CD14-positive monocyte (primary cell): ENCODE measurements around the gene TMEM87B. TPM values are rescaled to one million over a fixed set of nuclear protein-coding genes. Genes with fewer than 3 reads are reported as not detected.
A peak's percentile ranks its signal among the peaks of the same experiment; 100 is the strongest.

Experiments
- DNase-seq, 3 donors: peaks; one replicate each; pipeline ENCODE4 v3.0.0-alpha.2; 2011 to 2022
- H2AFZ ChIP-seq: 2 replicates; pipeline ENCODE4 v1.6.0; 2012; ENCODE audit warnings: mild to moderate bottlenecking, low read depth, low read length, inconsistent platforms; ENCODE audit not compliant: insufficient read depth, poor library complexity, severe bottlenecking
- H3K27ac ChIP-seq, 2 donors: 1 replicate in 1 of 2; 2 replicates in 1 of 2; pipeline ENCODE4 v1.5.1; 2012 to 2013; ENCODE audit warnings: low read length in 2 of 2, control low read depth in 1 of 2, inconsistent platforms in 1 of 2, low read depth in 1 of 2, mild to moderate bottlenecking in 1 of 2
- H3K27me3 ChIP-seq, 2 donors: one replicate each; pipeline versions ENCODE4 v1.6.0 to v1.6.1; 2011 to 2013; ENCODE audit warnings: low read length in 2 of 2; ENCODE audit not compliant: control insufficient read depth in 2 of 2, insufficient read depth in 2 of 2
- H3K36me3 ChIP-seq, 2 donors: replicated peaks in 1 of 2; 1 replicate in 1 of 2; 2 replicates in 1 of 2; pipeline versions ENCODE4 v1.5.1 to v1.6.1; 2012 to 2013; ENCODE audit warnings: low read length in 2 of 2, control low read depth in 1 of 2, inconsistent platforms in 1 of 2, mild to moderate bottlenecking in 1 of 2; ENCODE audit not compliant: insufficient read depth in 2 of 2, control insufficient read depth in 1 of 2
- H3K4me1 ChIP-seq, 2 donors: 1 replicate in 1 of 2; 2 replicates in 1 of 2; pipeline versions ENCODE4 v1.5.1 to v1.6.1; 2012 to 2013; ENCODE audit warnings: low read length in 2 of 2, control low read depth in 1 of 2, inconsistent platforms in 1 of 2, mild to moderate bottlenecking in 1 of 2, moderate library complexity in 1 of 2; ENCODE audit not compliant: insufficient read depth in 2 of 2, control insufficient read depth in 1 of 2
- H3K4me2 ChIP-seq: replicated peaks from 2 replicates; pipeline ENCODE3; 2012; ENCODE audit warnings: low read length, moderate library complexity, mild to moderate bottlenecking; ENCODE audit not compliant: poor library complexity, severe bottlenecking; ENCODE audit errors: extremely low read depth
- H3K4me3 ChIP-seq, 3 experiments: fragments of 200-600 bp in 1 of 3; sonication (generic) in 1 of 3; replicated peaks in 1 of 3; 1 replicate in 2 of 3; 2 replicates in 1 of 3; pipeline ENCODE4 v1.5.1; 2011 to 2013; ENCODE audit warnings: low read length in 3 of 3, mild to moderate bottlenecking in 3 of 3, control low read depth in 2 of 3, low read depth in 2 of 3, inconsistent platforms in 1 of 3, moderate library complexity in 1 of 3
- H3K79me2 ChIP-seq: 2 replicates; pipeline ENCODE4 v1.6.0; 2012; ENCODE audit warnings: mild to moderate bottlenecking, control low read depth, inconsistent platforms, low read length, moderate library complexity; ENCODE audit not compliant: insufficient read depth
- H3K9ac ChIP-seq: 2 replicates; pipeline ENCODE4 v1.6.0; 2017; ENCODE audit warnings: low read length, mild to moderate bottlenecking; ENCODE audit not compliant: insufficient read depth, poor library complexity, severe bottlenecking
- H3K9me3 ChIP-seq, 2 donors: replicated peaks in 1 of 2; 1 replicate in 1 of 2; 2 replicates in 1 of 2; pipeline versions ENCODE4 v1.5.1 to v1.6.1; 2012 to 2013; ENCODE audit warnings: low read length in 2 of 2, control low read depth in 1 of 2; ENCODE audit not compliant: control insufficient read depth in 1 of 2, insufficient read depth in 1 of 2
- H4K20me1 ChIP-seq: 2 replicates; pipeline ENCODE4 v1.6.0; 2012; ENCODE audit warnings: mild to moderate bottlenecking, low read length, control low read depth, moderate library complexity; ENCODE audit not compliant: insufficient read depth
- H3K27ac Mint-ChIP-seq, 7 donors: one replicate each; pipeline ENCODE4 v1.8.0; 2020; ENCODE audit warnings: mild to moderate bottlenecking in 7 of 7, mixed read lengths in 7 of 7, moderate library complexity in 6 of 7, inconsistent platforms in 2 of 7
- H3K27me3 Mint-ChIP-seq, 3 donors: one replicate each; pipeline ENCODE4 v1.8.0; 2021 to 2022; ENCODE audit warnings: low read depth in 3 of 3, mild to moderate bottlenecking in 3 of 3, mixed read lengths in 3 of 3, moderate library complexity in 3 of 3, inconsistent platforms in 1 of 3
- H3K36me3 Mint-ChIP-seq, 2 donors: one replicate each; pipeline ENCODE4 v1.8.0; 2020; ENCODE audit warnings: mixed read lengths in 2 of 2, inconsistent platforms in 1 of 2, mild to moderate bottlenecking in 1 of 2
- H3K4me1 Mint-ChIP-seq: one replicate; pipeline ENCODE4 v1.8.0; 2020; ENCODE audit warnings: mild to moderate bottlenecking, mixed read lengths
- H3K4me3 Mint-ChIP-seq, 2 donors: one replicate each; pipeline ENCODE4 v1.8.0; 2020; ENCODE audit warnings: mild to moderate bottlenecking in 2 of 2, mixed read lengths in 2 of 2, moderate library complexity in 1 of 2
- H3K9me3 Mint-ChIP-seq, 7 donors: one replicate each; pipeline ENCODE4 v1.8.0; 2020 to 2022; ENCODE audit warnings: mixed read lengths in 7 of 7, mild to moderate bottlenecking in 6 of 7, moderate library complexity in 6 of 7, inconsistent platforms in 2 of 7
- CTCF ChIP-seq: fragments of 200-600 bp; IDR thresholded peaks from one replicate; pipeline ENCODE4 v1.8.0; 2022; ENCODE audit warnings: antibody characterized with exemption, mild to moderate bottlenecking
- WGBS: methylation state at CpG from one replicate; pipeline ENCODE4 v1.1.5; 2013; ENCODE audit warnings: missing lambda C conversion rate; ENCODE audit not compliant: insufficient coverage; 5-methylcytosine and 5-hydroxymethylcytosine counted together
- intact Hi-C, 2 donors: fragments of 100-400 bp; cut with micrococcal nuclease; formaldehyde crosslinking; loops; one replicate each; pipeline versions ENCODE4 v1.15.0 to v1.15.1; 2023
- polyA plus RNA-seq, 3 donors: library from polyadenylated mRNA; depleted of rRNA in 1 of 3; unstranded in 2 of 3; stranded (reverse) in 1 of 3; fragments of 300-500 nt in 2 of 3; fragments of >200 nt in 1 of 3; fragmentation: Illumina TruSeq in 2 of 3; gene quantifications; 1 replicate in 2 of 3; 2 replicates in 1 of 3; pipeline ENCODE4 v1.2.3, GENCODE V29; 2012 to 2021

Gene TMEM87B
- polyA plus RNA-seq, 3 donors = 9.1 to 13.4 (median 11.4) TPM

GRCh38 chr2:112092286-112093041 lies 37.4 kb downstream of the TMEM87B start:
- Histone ChIP-seq H3K79me2 (no peaks in the 10 kb centered on the region), H3K9ac (no peak overlapping the region), H3K27ac (no peak overlapping the region), H3K4me1 (no peaks in the 10 kb centered on the region), H3K36me3 (peaks cover 70 to 93% of the 10 kb centered on the region in 2 donors), H4K20me1 (no peaks in the 10 kb centered on the region), H3K4me3 (no peak overlapping the region), H3K27me3 (no peaks in the 10 kb centered on the region), H2AFZ (no peak overlapping the region), H3K9me3 (no peaks in the 10 kb centered on the region), H3K4me2 (no peak overlapping the region)
- Mint-ChIP-seq H3K27me3 (no peaks in the 10 kb centered on the region), H3K4me1 (no peaks in the 10 kb centered on the region), H3K36me3 (peaks cover 67 to 83% of the 10 kb centered on the region in 2 donors), H3K4me3 (no peak overlapping the region), H3K9me3 (no peaks in the 10 kb centered on the region), H3K27ac (peak overlapping the region in 3 of 7 donors; percentile 6 to 34 (median 21))
- intact Hi-C loops = no loop called here
- DNase-seq = no peak
- no peak for TF ChIP-seq CTCF
- 94% methylated on average over 5 of the region's 6 CpGs for WGBS

- WGBS = no CpG with 5 or more reads among the region's 1 CpG
- H3K4me2 ChIP-seq = no peak overlapping the region
- Mint-ChIP-seq H3K36me3 (peaks cover 67 to 83% of the 10 kb centered on the region in 2 donors), H3K27ac (no peak overlapping the region), H3K27me3 (no peaks in the 10 kb centered on the region), H3K9me3 (no peaks in the 10 kb centered on the region), H3K4me3 (no peak overlapping the region), H3K4me1 (no peaks in the 10 kb centered on the region)
- no peaks in the 10 kb centered on the region for H4K20me1 ChIP-seq
- DNase-seq = no peak
- H3K79me2 ChIP-seq = no peaks in the 10 kb centered on the region
- no peak for TF ChIP-seq CTCF
- H3K36me3 ChIP-seq = peaks cover 68 to 92% of the 10 kb centered on the region in 2 donors
- no peak overlapping the region for H3K9ac ChIP-seq
- no peaks in the 10 kb centered on the region for H3K9me3 ChIP-seq
- H3K27ac ChIP-seq = peak overlapping the region in 1 of 2 donors; percentile 41
- H3K27me3 ChIP-seq = no peaks in the 10 kb centered on the region
- intact Hi-C loops = no loop called here
- no peak overlapping the region for H3K4me3 ChIP-seq
- no peak overlapping the region for H2AFZ ChIP-seq
- H3K4me1 ChIP-seq = no peaks in the 10 kb centered on the region
Measured at GRCh38 chr2:112093216-112093615, 38.1 kb downstream of the TMEM87B start.
